HG03060 (cell line): ENCODE measurements around the gene STK32C.

ENCODE experiments used
- ATAC-seq: cut with Tn5 transposase; IDR thresholded peaks from one replicate; pipeline ENCODE4 v1.9.1; 2021; ENCODE audit warnings: low read depth, moderate number of reproducible peaks; ENCODE audit not compliant: unreplicated experiment

STK32C gene

DNA sequence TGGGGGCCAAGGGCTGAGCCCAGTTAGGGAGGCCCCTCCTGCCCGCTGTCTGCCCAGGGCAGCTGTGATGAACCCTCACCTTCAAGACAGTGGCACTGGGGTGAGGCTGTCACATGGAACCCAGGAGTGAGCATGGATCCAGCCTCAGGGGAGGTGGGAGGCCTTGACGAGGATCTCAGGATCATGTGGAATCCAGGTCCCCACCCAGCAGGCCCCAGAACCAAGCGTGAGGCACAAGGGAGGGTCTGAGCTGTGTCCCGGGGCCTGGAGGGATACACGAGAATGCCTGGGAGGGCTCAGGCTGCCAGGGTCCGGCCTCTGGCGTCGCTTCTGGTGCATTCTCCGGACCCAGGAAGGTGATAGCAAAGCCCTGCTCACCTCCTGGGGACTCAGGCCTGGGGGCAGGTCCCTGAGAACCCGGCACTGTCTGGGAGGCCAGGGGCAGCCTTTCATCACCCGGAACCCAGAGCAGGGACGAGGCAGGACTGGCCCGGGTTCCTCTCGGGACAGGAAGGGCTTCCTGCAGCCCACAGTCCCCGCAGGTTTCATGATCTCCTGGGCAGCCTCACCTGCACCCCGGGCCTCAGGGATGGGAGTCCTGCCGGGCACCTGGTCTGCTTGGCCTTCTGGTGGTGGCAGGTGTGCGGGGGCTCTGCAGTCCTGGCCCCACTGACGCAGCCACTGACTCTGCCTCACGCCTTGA is 103.5 kb downstream of the STK32C start:
- no peak for ATAC-seq

DNA sequence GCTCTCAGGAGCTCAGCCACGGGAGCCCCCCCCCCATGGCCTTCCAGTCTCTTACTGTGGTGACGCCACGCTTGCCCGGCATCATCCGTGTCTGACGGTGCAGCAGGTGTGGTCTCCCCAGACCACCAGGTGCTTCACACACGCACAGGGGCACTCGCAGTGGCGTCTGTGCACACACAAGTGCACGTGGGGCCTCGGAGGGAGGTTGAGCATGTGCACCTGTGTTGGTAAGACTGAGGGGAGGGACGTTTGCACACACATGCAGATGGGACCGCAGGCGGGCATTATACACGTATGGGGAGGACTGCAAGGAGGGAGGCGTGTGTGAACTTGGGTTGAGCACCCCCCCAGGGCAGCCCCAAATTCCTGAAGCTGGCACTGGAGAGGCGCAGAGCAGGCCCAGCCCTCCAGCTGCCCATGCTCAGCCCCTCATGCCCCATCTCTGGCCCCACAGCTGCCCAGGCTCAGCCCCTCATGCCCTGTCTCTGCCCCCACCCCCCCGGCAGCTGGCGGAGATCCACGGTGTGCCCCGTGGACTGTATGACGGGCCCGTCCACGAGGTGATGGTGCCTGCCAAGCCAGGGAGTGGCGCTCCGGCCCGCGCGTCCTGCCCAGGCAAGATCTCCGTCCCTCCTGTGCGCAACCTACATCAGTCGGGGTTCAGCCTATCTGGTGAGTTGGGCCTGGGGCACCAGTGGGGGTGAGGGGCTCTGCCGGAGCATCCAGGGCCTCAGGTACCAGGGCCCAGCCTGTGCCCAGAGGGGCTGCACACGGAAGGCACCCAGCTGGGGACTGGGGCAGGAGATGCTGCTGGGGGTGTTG is 104.3 kb downstream of the STK32C start:
- ATAC-seq = no peak

- ATAC-seq = no peak
These were observed 105.4 kb downstream of the STK32C start for GRCh38 chr10:132202070-132202970.

DNA sequence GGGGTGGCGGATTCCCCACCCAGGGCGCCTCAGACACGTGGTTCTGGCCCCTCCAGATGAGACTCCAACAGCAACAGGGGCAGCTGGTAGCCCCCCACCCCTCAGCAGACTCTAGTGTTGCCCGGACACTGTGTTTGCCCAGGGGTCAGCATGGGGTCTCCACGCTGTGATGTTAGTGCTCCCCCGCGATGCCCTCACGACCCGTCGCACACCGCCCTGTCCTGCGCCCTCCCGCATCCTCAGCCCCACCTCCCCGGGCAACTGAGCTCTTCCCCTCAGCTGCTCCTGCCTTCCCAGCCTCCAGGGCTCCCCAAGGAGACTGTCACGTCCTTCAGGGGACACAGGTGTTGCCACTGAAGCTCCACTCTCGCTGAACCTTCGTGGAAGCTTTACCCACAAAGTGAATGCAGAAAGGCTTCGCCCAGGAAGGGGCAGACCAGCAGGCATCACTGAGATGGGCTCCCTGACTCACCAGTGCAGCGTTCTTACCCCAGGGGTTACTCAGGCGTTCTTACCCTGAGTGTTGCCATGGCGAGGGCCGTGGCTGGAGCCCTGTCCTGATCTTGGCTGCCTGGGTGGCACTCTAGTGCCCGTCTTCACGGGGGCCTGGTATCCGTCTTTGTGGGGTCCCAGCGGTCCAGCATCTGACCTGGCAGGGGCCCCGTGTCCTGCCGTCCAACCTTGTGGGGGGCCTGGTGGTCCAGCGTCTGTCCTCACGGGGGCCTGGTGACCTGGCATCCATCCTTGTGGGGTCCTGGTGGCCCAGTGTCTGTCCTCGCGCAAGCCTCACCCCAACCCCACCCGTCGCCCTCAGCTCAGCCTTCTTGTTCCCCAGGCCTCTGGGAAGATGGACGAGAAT is 106.4 kb downstream of the STK32C start:
- ATAC-seq = no peak

DNA sequence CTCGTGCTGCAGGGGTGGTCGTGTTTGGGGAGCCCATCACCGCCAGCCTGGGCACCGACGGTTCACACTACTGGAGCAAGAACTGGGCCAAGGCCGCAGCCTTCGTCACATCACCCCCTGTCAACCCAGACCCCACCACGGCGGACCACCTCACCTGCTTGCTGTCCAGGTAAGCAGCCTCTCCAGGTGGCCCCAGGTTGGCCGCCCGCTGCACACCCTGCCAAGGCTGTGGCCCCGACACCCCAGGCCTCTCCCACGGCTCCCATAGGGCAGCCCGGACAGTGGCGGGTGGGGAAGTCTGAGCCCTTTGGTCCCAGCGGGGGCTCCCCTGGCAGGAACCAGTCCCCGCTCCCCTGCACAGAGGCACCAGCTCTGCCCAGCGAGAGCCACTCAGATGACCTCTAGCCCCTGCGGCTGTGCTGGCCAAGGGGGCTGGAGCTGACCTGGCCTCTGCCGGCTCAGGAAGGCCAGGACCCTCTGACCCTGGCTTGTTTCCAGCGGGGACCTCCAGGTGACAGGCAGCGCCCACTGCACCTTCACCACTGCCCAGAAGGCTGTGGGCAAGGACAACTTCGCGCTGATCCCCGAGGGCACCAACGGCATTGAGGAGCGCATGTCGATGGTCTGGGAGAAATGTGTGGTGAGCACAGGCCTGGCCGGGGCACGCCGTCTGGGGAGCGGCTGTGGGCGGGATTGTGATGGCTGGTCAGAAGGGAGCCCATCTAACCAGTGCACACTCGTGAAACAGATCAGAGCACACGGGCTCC is 107.2 kb downstream of the STK32C start:
- no peak for ATAC-seq

DNA sequence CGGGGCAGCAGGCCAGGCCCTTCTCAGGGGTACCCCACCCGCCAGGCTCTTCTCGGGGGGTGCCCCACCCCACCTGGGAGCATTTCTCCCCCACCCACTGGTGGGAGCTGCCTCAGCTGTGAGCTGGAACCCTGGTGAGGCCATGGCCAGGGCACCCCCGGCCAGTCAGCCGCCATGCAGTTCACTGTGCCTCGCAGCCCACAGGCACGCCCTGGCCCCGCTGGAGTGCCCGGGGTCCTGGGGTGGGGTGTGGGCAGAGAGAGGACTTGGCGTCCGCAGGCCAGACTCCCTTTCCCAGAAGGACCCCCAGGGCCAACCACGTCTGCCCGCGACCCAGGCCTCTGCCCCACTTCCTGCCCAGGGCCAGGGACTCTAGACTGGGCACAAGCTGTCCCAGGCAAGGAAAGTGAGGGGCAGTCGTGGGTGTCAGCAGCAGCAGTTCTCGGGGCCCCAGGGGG is 107.9 kb downstream of the STK32C start:
- no peak for ATAC-seq

GRCh38 chr10:132199268-132199853 is 108.4 kb downstream of the STK32C start:
- no peak for ATAC-seq

- no peak for ATAC-seq
These were observed 109.2 kb downstream of the STK32C start for GRCh38 chr10:132198381-132199181.

GRCh38 chr10:132198068-132198370 is 109.7 kb downstream of the STK32C start:
- ATAC-seq = no peak

- no peak for ATAC-seq
These were observed 110.3 kb downstream of the STK32C start for GRCh38 chr10:132197271-132198067.

DNA sequence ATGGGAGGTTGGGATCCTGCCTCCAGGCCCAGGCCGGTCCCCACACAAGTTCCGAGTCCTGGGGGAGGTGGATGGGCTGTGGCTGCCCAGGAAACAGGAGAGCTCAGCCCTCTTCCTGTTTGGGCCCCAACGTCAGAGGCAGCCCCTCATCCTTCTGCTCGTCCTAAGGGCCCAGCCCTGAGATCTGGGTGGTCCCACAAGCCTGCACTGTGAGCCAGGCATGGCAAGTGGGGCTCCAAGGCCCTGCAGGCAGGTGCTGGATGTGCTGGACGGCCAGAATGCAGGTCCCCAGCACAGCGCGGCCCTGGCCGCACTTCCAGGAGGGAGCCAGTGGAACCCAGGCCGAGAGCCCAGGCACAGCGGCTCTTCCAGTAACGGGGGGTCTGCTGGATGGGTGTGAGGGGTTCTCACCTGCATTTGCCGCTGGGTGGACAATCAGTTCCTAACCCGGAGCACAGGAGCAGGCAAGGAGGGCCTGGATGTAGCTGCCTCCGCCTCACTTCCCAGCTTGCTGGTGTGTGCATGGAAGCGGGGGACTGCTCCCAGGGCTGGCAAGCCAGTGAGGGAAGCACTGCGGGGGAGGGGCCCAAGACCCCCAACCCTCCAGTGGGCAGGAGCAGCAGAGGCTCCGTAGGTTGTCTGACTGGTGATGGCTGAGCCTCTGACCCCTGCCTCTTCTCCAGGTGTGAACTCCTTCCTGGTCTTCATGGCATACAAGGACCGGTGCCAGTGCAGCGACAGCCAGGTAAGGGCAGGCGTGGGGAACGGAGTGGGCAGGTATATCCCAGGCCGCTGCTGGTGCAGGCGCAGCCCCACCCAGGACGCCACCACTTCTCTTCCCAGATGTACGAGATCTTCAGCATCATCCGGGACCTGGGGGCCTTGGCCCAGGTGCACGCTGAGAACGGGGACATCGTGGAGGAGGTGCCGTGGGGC is 111.3 kb downstream of the STK32C start:
- no peak for ATAC-seq

DNA sequence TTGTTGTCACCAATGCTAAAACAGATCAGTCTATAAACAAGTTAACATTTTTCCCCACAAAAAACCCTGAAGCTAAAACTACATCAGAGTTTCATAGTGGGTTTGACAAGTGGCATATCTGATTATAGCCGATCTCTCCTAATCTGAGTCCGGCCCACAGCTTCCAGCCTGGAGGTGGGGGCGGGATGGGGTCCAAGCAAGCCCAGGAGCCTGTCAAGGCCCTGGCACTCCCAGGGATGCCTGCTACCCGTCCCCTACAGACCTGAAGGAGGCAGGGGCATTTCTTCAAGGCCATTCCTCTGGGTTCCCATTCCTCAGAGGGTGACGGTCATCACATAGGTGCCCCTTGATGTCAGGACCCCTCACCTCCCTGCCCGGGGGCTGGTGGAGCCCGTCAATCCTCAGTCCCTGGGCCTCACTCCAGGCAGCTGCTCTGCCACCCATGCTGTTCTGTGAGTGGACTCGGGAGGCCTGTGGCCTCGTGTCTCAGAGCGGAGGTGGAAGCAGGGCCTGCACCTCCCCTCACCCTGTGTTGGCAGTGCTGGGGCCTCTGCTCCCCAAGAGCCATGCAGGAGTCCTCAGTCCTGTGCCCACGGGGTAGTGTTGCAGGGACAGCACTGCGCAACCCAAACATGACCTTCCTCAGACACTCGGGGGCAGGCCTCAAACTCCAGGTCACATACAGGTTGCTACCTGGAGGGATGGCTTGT is 112.2 kb downstream of the STK32C start:
- ATAC-seq = no peak

- no peak for ATAC-seq
These were observed 113.0 kb downstream of the STK32C start for GRCh38 chr10:132194726-132195125.

GRCh38 chr10:132193907-132194552 is 113.7 kb downstream of the STK32C start:
- no peak for ATAC-seq

- ATAC-seq = no peak
These were observed 114.6 kb downstream of the STK32C start for GRCh38 chr10:132192991-132193665.
